CD8-positive, alpha-beta memory T cell (primary cell): ENCODE measurements around the gene HS3ST4. TPM values are rescaled to one million over a fixed set of nuclear protein-coding genes. Genes with fewer than 3 reads are reported as not detected.

ENCODE experiments used
- CTCF ChIA-PET: fragments of 350-600 bp; sonication (Branson Sonifier 250); formaldehyde crosslinking; loops from one replicate; lab custom pipeline; 2021; ENCODE audit warnings: antibody characterized with exemption; lab: Charles Lee
- POLR2A ChIA-PET: fragments of 350-600 bp; sonication (Branson Sonifier 250); formaldehyde crosslinking; loops from one replicate; lab custom pipeline; 2021; ENCODE audit warnings: antibody characterized with exemption; lab: Charles Lee
- DNase-seq, 5 donors: peaks; one replicate each; pipeline versions ENCODE4 v3.0.0 to v3.0.0-alpha.2; 2020 to 2022; ENCODE audit warnings: mixed read lengths in 1 of 5
- H3K27ac ChIP-seq: one replicate; pipeline ENCODE4 v1.7.0; 2013; ENCODE audit warnings: low read depth, mild to moderate bottlenecking, low read length, moderate library complexity
- H3K27me3 ChIP-seq: 2 replicates; pipeline ENCODE4 v1.7.0; 2013; ENCODE audit warnings: low read length, mild to moderate bottlenecking; ENCODE audit not compliant: insufficient read depth, poor library complexity, severe bottlenecking
- H3K36me3 ChIP-seq: 2 replicates; pipeline ENCODE4 v1.7.0; 2013; ENCODE audit warnings: mild to moderate bottlenecking, low read length, moderate library complexity; ENCODE audit not compliant: insufficient read depth
- H3K4me1 ChIP-seq: 2 replicates; pipeline ENCODE4 v1.7.0; 2013; ENCODE audit warnings: mild to moderate bottlenecking, low read length, moderate library complexity; ENCODE audit not compliant: insufficient read depth
- H3K4me3 ChIP-seq: 2 replicates; pipeline ENCODE4 v1.7.0; 2013; ENCODE audit warnings: mild to moderate bottlenecking, low read length
- H3K9me3 ChIP-seq: 2 replicates; pipeline ENCODE4 v1.7.0; 2013; ENCODE audit warnings: mild to moderate bottlenecking, low read length
- H3K27ac Mint-ChIP-seq, 8 donors: one replicate each; pipeline ENCODE4 v1.8.0; 2020 to 2021; ENCODE audit warnings: mixed read lengths in 8 of 8, mild to moderate bottlenecking in 6 of 8, inconsistent platforms in 3 of 8, moderate library complexity in 3 of 8
- H3K27me3 Mint-ChIP-seq, 2 donors: one replicate each; pipeline ENCODE4 v1.8.0; 2020 to 2021; ENCODE audit warnings: mixed read lengths in 2 of 2, mild to moderate bottlenecking in 1 of 2, moderate library complexity in 1 of 2
- H3K36me3 Mint-ChIP-seq, 3 donors: one replicate each; pipeline ENCODE4 v1.8.0; 2020 to 2021; ENCODE audit warnings: mixed read lengths in 3 of 3, inconsistent platforms in 1 of 3, mild to moderate bottlenecking in 1 of 3
- H3K4me1 Mint-ChIP-seq, 3 donors: one replicate each; pipeline ENCODE4 v1.8.0; 2020 to 2021; ENCODE audit warnings: mixed read lengths in 3 of 3, inconsistent platforms in 1 of 3, mild to moderate bottlenecking in 1 of 3
- H3K4me3 Mint-ChIP-seq, 7 donors: one replicate each; pipeline ENCODE4 v1.8.0; 2020 to 2021; ENCODE audit warnings: mixed read lengths in 7 of 7, mild to moderate bottlenecking in 6 of 7, moderate library complexity in 4 of 7, inconsistent platforms in 2 of 7
- H3K9me3 Mint-ChIP-seq, 5 donors: one replicate each; pipeline ENCODE4 v1.8.0; 2020 to 2022; ENCODE audit warnings: mixed read lengths in 5 of 5, mild to moderate bottlenecking in 3 of 5, moderate library complexity in 2 of 5, inconsistent platforms in 1 of 5
- polyA plus RNA-seq: library from polyadenylated mRNA; unstranded; fragments of 300-500 nt; fragmentation: Illumina TruSeq; gene quantifications from one replicate; pipeline ENCODE4 v1.2.3, GENCODE V29; 2021
- total RNA-seq, 2 experiments: library from RNA; stranded (reverse); gene quantifications; one replicate each; pipeline ENCODE4 v1.2.3, GENCODE V29; 2021

Gene HS3ST4
- total and polyA plus RNA-seq, 3 experiments from 2014 or later = not detected

GRCh38 chr16:26149364-26150190 is 457.8 kb downstream of the HS3ST4 start:
- H3K9me3 ChIP-seq = no peaks in the 10 kb centered on the region
- no peaks in the 10 kb centered on the region for H3K4me1 ChIP-seq
- no peak overlapping the region for H3K4me3 Mint-ChIP-seq
- H3K27me3 Mint-ChIP-seq = peaks cover 0 to 6% of the 10 kb centered on the region in 2 donors
- H3K9me3 Mint-ChIP-seq = peaks cover 0 to 3% (median 0%) of the 10 kb centered on the region in 5 donors
- H3K4me3 ChIP-seq = no peak overlapping the region
- DNase-seq = no peak
- H3K4me1 Mint-ChIP-seq = no peaks in the 10 kb centered on the region
- ChIA-PET POLR2A (no interaction called here), CTCF (no interaction called here)
- no peak overlapping the region for H3K27ac ChIP-seq
- H3K27ac Mint-ChIP-seq = no peak overlapping the region
- H3K36me3 ChIP-seq = no peaks in the 10 kb centered on the region
- H3K27me3 ChIP-seq = no peaks in the 10 kb centered on the region
- H3K36me3 Mint-ChIP-seq = no peaks in the 10 kb centered on the region

DNA sequence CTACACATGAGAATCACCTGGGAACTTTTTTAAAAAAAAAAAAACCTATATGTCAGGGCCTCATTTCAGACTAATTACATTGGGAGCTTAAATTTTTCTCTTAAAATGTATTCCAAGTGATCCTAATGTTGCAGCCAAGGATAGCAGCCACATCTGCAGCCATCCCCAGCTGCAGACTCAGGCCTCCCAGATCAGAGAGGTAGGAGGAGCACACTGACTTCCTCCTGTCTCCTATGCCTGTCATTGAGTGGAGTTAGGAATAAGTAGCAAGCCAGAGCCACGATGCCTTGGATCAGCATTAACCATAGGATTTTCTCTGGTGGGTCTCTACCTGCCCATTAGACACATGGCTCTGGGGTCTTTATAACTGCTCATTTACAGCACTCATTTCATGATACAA is 463.5 kb downstream of the HS3ST4 start:
- POLR2A ChIA-PET = no interaction called here
- no peaks in the 10 kb centered on the region for H3K36me3 Mint-ChIP-seq
- peaks cover 3% of the 10 kb centered on the region in 2 donors for H3K27me3 Mint-ChIP-seq
- no peaks in the 10 kb centered on the region for H3K4me1 ChIP-seq
- CTCF ChIA-PET = no interaction called here
- no peak overlapping the region for H3K27ac ChIP-seq
- H3K27ac Mint-ChIP-seq = no peak overlapping the region
- H3K36me3 ChIP-seq = no peaks in the 10 kb centered on the region
- no peaks in the 10 kb centered on the region for H3K9me3 ChIP-seq
- H3K4me1 Mint-ChIP-seq = no peaks in the 10 kb centered on the region
- H3K27me3 ChIP-seq = no peaks in the 10 kb centered on the region
- no peak for DNase-seq
- H3K4me3 ChIP-seq = no peak overlapping the region
- H3K9me3 Mint-ChIP-seq = no peaks in the 10 kb centered on the region
- H3K4me3 Mint-ChIP-seq = no peak overlapping the region

- Histone ChIP-seq H3K4me3 (no peak overlapping the region), H3K9me3 (no peaks in the 10 kb centered on the region), H3K27me3 (no peaks in the 10 kb centered on the region), H3K4me1 (no peaks in the 10 kb centered on the region), H3K27ac (no peak overlapping the region), H3K36me3 (no peaks in the 10 kb centered on the region)
- Mint-ChIP-seq H3K36me3 (no peaks in the 10 kb centered on the region), H3K27me3 (peaks cover 2 to 3% of the 10 kb centered on the region in 2 donors), H3K27ac (no peak overlapping the region), H3K4me3 (no peak overlapping the region), H3K4me1 (no peaks in the 10 kb centered on the region), H3K9me3 (no peaks in the 10 kb centered on the region)
- POLR2A ChIA-PET = no interaction called here
- no peak for DNase-seq
- CTCF ChIA-PET = no interaction called here
These were observed 465.6 kb downstream of the HS3ST4 start for GRCh38 chr16:26157319-26157718.

DNA sequence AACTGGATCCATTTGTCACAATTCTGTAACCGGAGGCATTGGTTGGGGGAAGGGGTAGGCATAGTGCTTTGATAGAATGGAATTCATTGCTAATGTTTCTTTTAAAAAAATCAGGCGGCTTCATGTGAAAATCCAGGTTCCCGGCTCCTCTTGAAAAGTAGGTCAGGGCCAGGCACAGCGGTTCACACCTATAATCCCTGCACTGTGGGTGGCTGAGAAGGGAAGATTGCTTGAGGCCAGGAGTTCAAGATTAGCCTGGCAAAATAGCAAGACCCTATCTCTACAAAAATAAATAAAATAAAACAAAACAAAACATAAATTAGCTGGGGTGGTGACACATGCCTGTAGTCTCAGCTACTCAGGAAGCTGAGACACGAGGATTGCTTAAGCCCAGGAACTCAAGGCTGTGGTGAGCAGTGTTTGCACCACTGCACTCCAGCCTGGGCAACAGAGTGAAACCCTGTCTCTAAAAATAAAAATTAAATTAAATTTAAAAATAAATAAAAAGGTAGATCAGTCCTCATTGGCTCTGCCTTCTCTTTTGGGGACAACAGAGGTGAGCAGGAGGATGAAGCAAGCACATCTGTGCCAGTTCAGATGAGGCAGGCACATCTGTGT is 466.5 kb downstream of the HS3ST4 start:
- H3K27me3 Mint-ChIP-seq = peaks cover 2 to 3% of the 10 kb centered on the region in 2 donors
- ChIA-PET CTCF (no interaction called here), POLR2A (no interaction called here)
- H3K27ac Mint-ChIP-seq = no peak overlapping the region
- Histone ChIP-seq H3K9me3 (no peaks in the 10 kb centered on the region), H3K36me3 (no peaks in the 10 kb centered on the region), H3K27me3 (no peaks in the 10 kb centered on the region), H3K4me1 (no peaks in the 10 kb centered on the region), H3K4me3 (no peak overlapping the region), H3K27ac (no peak overlapping the region)
- H3K9me3 Mint-ChIP-seq = no peaks in the 10 kb centered on the region
- no peaks in the 10 kb centered on the region for H3K36me3 Mint-ChIP-seq
- no peak overlapping the region for H3K4me3 Mint-ChIP-seq
- no peak for DNase-seq
- H3K4me1 Mint-ChIP-seq = no peaks in the 10 kb centered on the region

DNA sequence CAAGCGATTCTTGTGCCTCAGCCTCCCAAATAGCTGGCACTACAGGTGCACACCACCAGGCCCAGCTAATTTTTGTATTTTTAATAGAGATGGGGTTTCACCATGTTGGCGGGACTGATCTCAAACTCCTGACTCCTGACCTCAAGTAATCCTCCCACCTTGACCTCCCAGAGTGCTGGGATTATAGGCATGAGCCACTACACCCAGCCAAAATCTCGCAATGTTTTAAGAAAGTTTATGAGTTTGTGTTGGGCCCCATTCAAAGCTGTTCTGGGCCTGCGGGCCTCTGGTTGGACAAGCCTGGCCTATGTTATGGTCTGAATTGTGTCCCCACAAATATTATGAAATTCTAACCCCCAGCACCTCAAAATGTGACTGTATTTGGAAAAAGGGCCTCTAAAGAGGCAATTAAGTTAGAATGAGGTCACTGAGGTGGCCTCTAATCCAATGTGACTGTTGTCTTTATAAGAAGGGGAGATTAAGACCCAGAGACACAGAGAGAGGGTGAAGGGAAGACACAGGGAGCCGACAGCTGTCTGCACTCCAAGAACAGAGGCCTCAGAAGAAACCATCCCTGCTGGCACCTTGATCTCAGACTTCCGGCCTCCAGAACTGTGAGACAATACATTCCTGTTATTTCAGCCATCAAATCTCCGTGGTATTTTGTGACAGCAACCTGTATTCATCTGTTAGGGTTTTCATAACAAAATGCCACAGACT is 469.9 kb downstream of the HS3ST4 start:
- CTCF ChIA-PET = no interaction called here
- Histone ChIP-seq H3K4me3 (no peak overlapping the region), H3K36me3 (no peaks in the 10 kb centered on the region), H3K27ac (no peak overlapping the region), H3K9me3 (no peaks in the 10 kb centered on the region), H3K4me1 (no peaks in the 10 kb centered on the region), H3K27me3 (no peaks in the 10 kb centered on the region)
- no peaks in the 10 kb centered on the region for H3K4me1 Mint-ChIP-seq
- no peak for DNase-seq
- H3K4me3 Mint-ChIP-seq = no peak overlapping the region
- POLR2A ChIA-PET = no interaction called here
- peaks cover 2 to 3% of the 10 kb centered on the region in 2 donors for H3K27me3 Mint-ChIP-seq
- H3K36me3 Mint-ChIP-seq = no peaks in the 10 kb centered on the region
- H3K27ac Mint-ChIP-seq = no peak overlapping the region
- no peaks in the 10 kb centered on the region for H3K9me3 Mint-ChIP-seq

DNA sequence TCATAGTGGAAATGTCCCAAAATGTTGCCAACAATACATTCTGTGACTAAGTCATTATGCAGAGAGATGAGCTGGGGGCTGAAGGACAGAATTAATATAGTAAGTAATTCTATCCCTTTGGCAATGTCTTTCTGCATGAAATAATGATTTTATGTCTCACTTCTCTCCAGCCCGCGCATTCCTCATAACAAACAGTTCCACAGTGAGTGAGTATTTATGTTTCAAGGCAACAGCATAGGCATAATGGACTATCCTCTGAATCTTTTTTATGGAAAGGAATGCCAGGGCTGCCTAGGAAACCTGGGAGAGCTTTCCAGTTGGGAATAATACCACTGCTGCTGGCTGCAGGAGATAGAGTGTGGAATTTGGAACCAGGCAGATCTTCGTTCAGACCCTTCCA is 477.7 kb downstream of the HS3ST4 start:
- Mint-ChIP-seq H3K4me3 (no peak overlapping the region), H3K9me3 (no peaks in the 10 kb centered on the region), H3K27me3 (peaks cover 1 to 12% of the 10 kb centered on the region in 2 donors), H3K27ac (no peak overlapping the region), H3K4me1 (no peaks in the 10 kb centered on the region), H3K36me3 (no peaks in the 10 kb centered on the region)
- no peak overlapping the region for H3K27ac ChIP-seq
- ChIA-PET CTCF (no interaction called here), POLR2A (no interaction called here)
- no peak overlapping the region for H3K4me3 ChIP-seq
- no peaks in the 10 kb centered on the region for H3K36me3 ChIP-seq
- no peaks in the 10 kb centered on the region for H3K9me3 ChIP-seq
- no peak for DNase-seq
- no peaks in the 10 kb centered on the region for H3K27me3 ChIP-seq
- H3K4me1 ChIP-seq = no peaks in the 10 kb centered on the region

GRCh38 chr16:26175944-26176343 is 484.2 kb downstream of the HS3ST4 start:
- POLR2A ChIA-PET = no interaction called here
- Mint-ChIP-seq H3K9me3 (no peaks in the 10 kb centered on the region), H3K4me3 (no peak overlapping the region), H3K4me1 (no peaks in the 10 kb centered on the region), H3K36me3 (no peaks in the 10 kb centered on the region), H3K27me3 (peaks cover under 1 to 3% of the 10 kb centered on the region in 2 donors), H3K27ac (no peak overlapping the region)
- no peaks in the 10 kb centered on the region for H3K36me3 ChIP-seq
- H3K27ac ChIP-seq = no peak overlapping the region
- no peaks in the 10 kb centered on the region for H3K9me3 ChIP-seq
- no peak overlapping the region for H3K4me3 ChIP-seq
- no peaks in the 10 kb centered on the region for H3K4me1 ChIP-seq
- no peaks in the 10 kb centered on the region for H3K27me3 ChIP-seq
- CTCF ChIA-PET = no interaction called here
- no peak for DNase-seq

- Mint-ChIP-seq H3K27me3 (peaks cover 0 to 2% of the 10 kb centered on the region in 2 donors), H3K9me3 (no peaks in the 10 kb centered on the region), H3K36me3 (no peaks in the 10 kb centered on the region), H3K27ac (no peak overlapping the region), H3K4me3 (no peak overlapping the region), H3K4me1 (no peaks in the 10 kb centered on the region)
- ChIA-PET CTCF (no interaction called here), POLR2A (no interaction called here)
- H3K27ac ChIP-seq = no peak overlapping the region
- H3K4me1 ChIP-seq = no peaks in the 10 kb centered on the region
- no peak overlapping the region for H3K4me3 ChIP-seq
- no peaks in the 10 kb centered on the region for H3K9me3 ChIP-seq
- no peak for DNase-seq
- H3K36me3 ChIP-seq = no peaks in the 10 kb centered on the region
- H3K27me3 ChIP-seq = no peaks in the 10 kb centered on the region
These were observed 485.7 kb downstream of the HS3ST4 start for GRCh38 chr16:26177438-26177837.
